ENCODE data around the gene UBXN2A.

UBXN2A gene

GRCh38 chr2:23953625-23954024 lies 13.4 kb downstream of the UBXN2A start:
- Histone ChIP-seq H3K9me3 (no peaks in the 10 kb centered on the region), H3K36me3 (replicated peaks) (peaks cover 6% of the 10 kb centered on the region; the same call in 1 of the 2 replicates), H3K4me1 (peaks cover 4% of the 10 kb centered on the region), H3K27me3 (ENCODE audit: low read depth) (no peaks in the 10 kb centered on the region), H3K4me3 (no peak overlapping the region)
- in situ Hi-C loops (cut with MboI; ENCODE audit: low sequenced_read_pairs): no loop called here
- DNase-seq (ENCODE audit: low spot score in 2 of 2): no peak

- in situ Hi-C loops (cut with MboI; ENCODE audit: low sequenced_read_pairs): no loop called here
- H3K4me1 ChIP-seq: peaks cover 4% of the 10 kb centered on the region
- DNase-seq (ENCODE audit: low spot score in 2 of 2): no peak
- peaks cover 9% of the 10 kb centered on the region; the same call in 1 of the 2 replicates for H3K36me3 ChIP-seq (replicated peaks)
- H3K27me3 ChIP-seq (ENCODE audit: low read depth): no peaks in the 10 kb centered on the region
- no peaks in the 10 kb centered on the region for H3K9me3 ChIP-seq
- H3K4me3 ChIP-seq: no peak overlapping the region
These were observed 14.2 kb downstream of the UBXN2A start for GRCh38 chr2:23954325-23955014.

GRCh38 chr2:23967846-23968245 lies 27.6 kb downstream of the UBXN2A start:
- in situ Hi-C loops (cut with MboI; ENCODE audit: low sequenced_read_pairs): no loop called here
- Histone ChIP-seq H3K4me1 (no peaks in the 10 kb centered on the region), H3K36me3 (replicated peaks) (peaks cover 9% of the 10 kb centered on the region), H3K27me3 (ENCODE audit: low read depth) (no peaks in the 10 kb centered on the region), H3K9me3 (no peaks in the 10 kb centered on the region), H3K4me3 (no peak overlapping the region)
- DNase-seq (ENCODE audit: low spot score in 2 of 2): no peak

- in situ Hi-C loops (cut with MboI; ENCODE audit: low sequenced_read_pairs): no loop called here
- Histone ChIP-seq H3K4me3 (no peak overlapping the region), H3K4me1 (peaks cover 6% of the 10 kb centered on the region), H3K9me3 (no peaks in the 10 kb centered on the region), H3K27me3 (ENCODE audit: low read depth) (no peaks in the 10 kb centered on the region), H3K36me3 (replicated peaks) (peaks cover 14% of the 10 kb centered on the region)
- DNase-seq (ENCODE audit: low spot score in 2 of 2): no peak
These were observed 36.6 kb downstream of the UBXN2A start for GRCh38 chr2:23976883-23977282.

- no peaks in the 10 kb centered on the region for H3K9me3 ChIP-seq
- H3K4me3 ChIP-seq: no peak overlapping the region
- peaks cover 12% of the 10 kb centered on the region for H3K4me1 ChIP-seq
- DNase-seq (ENCODE audit: low spot score in 2 of 2): no peak
- in situ Hi-C loops (cut with MboI; ENCODE audit: low sequenced_read_pairs): no loop called here
- H3K27me3 ChIP-seq (ENCODE audit: low read depth): no peaks in the 10 kb centered on the region
- H3K36me3 ChIP-seq (replicated peaks): peaks cover 17% of the 10 kb centered on the region
These were observed 48.1 kb downstream of the UBXN2A start for GRCh38 chr2:23988371-23988770.

GRCh38 chr2:23992931-23993330 lies 52.7 kb downstream of the UBXN2A start:
- no peaks in the 10 kb centered on the region for H3K27me3 ChIP-seq (ENCODE audit: low read depth)
- H3K4me3 ChIP-seq: no peak overlapping the region
- DNase-seq (ENCODE audit: low spot score in 2 of 2): peak in 1 of 2 experiments; percentile 94
- no peaks in the 10 kb centered on the region; the same call in 1 of the 2 replicates for H3K36me3 ChIP-seq (replicated peaks)
- in situ Hi-C loops (cut with MboI; ENCODE audit: low sequenced_read_pairs): no loop called here
- no peaks in the 10 kb centered on the region for H3K9me3 ChIP-seq
- peaks cover 21% of the 10 kb centered on the region for H3K4me1 ChIP-seq

GRCh38 chr2:23993736-23994269 lies 53.5 kb downstream of the UBXN2A start:
- no peak overlapping the region for H3K4me3 ChIP-seq
- H3K4me1 ChIP-seq: peaks cover 21% of the 10 kb centered on the region
- no peaks in the 10 kb centered on the region for H3K9me3 ChIP-seq
- H3K36me3 ChIP-seq (replicated peaks): no peaks in the 10 kb centered on the region; the same call in 1 of the 2 replicates
- H3K27me3 ChIP-seq (ENCODE audit: low read depth): no peaks in the 10 kb centered on the region
- DNase-seq (ENCODE audit: low spot score in 2 of 2): no peak
- in situ Hi-C loops (cut with MboI; ENCODE audit: low sequenced_read_pairs): no loop called here

- H3K27me3 ChIP-seq (ENCODE audit: low read depth): no peaks in the 10 kb centered on the region
- no peaks in the 10 kb centered on the region for H3K9me3 ChIP-seq
These were observed 54.3 kb downstream of the UBXN2A start for GRCh38 chr2:23994567-23994966.

GRCh38 chr2:24007693-24008092 lies 67.4 kb downstream of the UBXN2A start:
- Histone ChIP-seq H3K4me1 (peaks cover 8% of the 10 kb centered on the region), H3K36me3 (replicated peaks) (no peaks in the 10 kb centered on the region), H3K9me3 (no peaks in the 10 kb centered on the region), H3K4me3 (no peak overlapping the region), H3K27me3 (ENCODE audit: low read depth) (no peaks in the 10 kb centered on the region)
- in situ Hi-C loops (cut with MboI; ENCODE audit: low sequenced_read_pairs): no loop called here
- DNase-seq (ENCODE audit: low spot score in 2 of 2): no peak

More at GRCh38 chr2:23994567-23994966, 54.3 kb downstream of the UBXN2A start:
- DNase-seq (ENCODE audit: low spot score in 2 of 2): no peak
- no peak overlapping the region for H3K4me3 ChIP-seq
- peaks cover 21% of the 10 kb centered on the region for H3K4me1 ChIP-seq
- in situ Hi-C loops (cut with MboI; ENCODE audit: low sequenced_read_pairs): no loop called here
- H3K36me3 ChIP-seq (replicated peaks): no peaks in the 10 kb centered on the region; the same call in 1 of the 2 replicates

GRCh38 chr2:24008672-24009366 lies 68.6 kb downstream of the UBXN2A start:
- H3K4me3 ChIP-seq: no peak overlapping the region
- H3K4me1 ChIP-seq: no peaks in the 10 kb centered on the region; the same call in 1 of the 2 replicates
- no peaks in the 10 kb centered on the region for H3K9me3 ChIP-seq
- no peaks in the 10 kb centered on the region for H3K27me3 ChIP-seq (ENCODE audit: low read depth)
- no peak for DNase-seq (ENCODE audit: low spot score in 2 of 2)
- in situ Hi-C loops (cut with MboI; ENCODE audit: low sequenced_read_pairs): no loop called here
- H3K36me3 ChIP-seq (replicated peaks): no peaks in the 10 kb centered on the region

- DNase-seq (ENCODE audit: low spot score in 2 of 2): no peak
- in situ Hi-C loops (cut with MboI; ENCODE audit: low sequenced_read_pairs): no loop called here
- Histone ChIP-seq H3K4me1 (no peaks in the 10 kb centered on the region), H3K9me3 (no peaks in the 10 kb centered on the region), H3K4me3 (no peak overlapping the region), H3K36me3 (replicated peaks) (no peaks in the 10 kb centered on the region), H3K27me3 (ENCODE audit: low read depth) (no peaks in the 10 kb centered on the region)
These were observed 69.1 kb downstream of the UBXN2A start for GRCh38 chr2:24009367-24009679.

- in situ Hi-C loops (cut with MboI; ENCODE audit: low sequenced_read_pairs): no loop called here
- no peak for DNase-seq (ENCODE audit: low spot score in 2 of 2)
These were observed 69.6 kb downstream of the UBXN2A start, which contains the start of gene MFSD2B for GRCh38 chr2:24009680-24010476. Gene MFSD2B (plus strand): TSS chr2:24010085. CDS start chr2:24010097, 12 bp downstream.

GRCh38 chr2:24010477-24011249 lies 70.4 kb downstream of the UBXN2A start:
- H3K27me3 ChIP-seq (ENCODE audit: low read depth): no peaks in the 10 kb centered on the region
- in situ Hi-C loops (cut with MboI; ENCODE audit: low sequenced_read_pairs): no loop called here
- H3K4me3 ChIP-seq: no peak overlapping the region

More at GRCh38 chr2:24009680-24010476, 69.6 kb downstream of the UBXN2A start, which contains the start of gene MFSD2B:
- Histone ChIP-seq H3K27me3 (ENCODE audit: low read depth) (no peaks in the 10 kb centered on the region), H3K36me3 (replicated peaks) (no peaks in the 10 kb centered on the region), H3K9me3 (no peaks in the 10 kb centered on the region), H3K4me1 (no peaks in the 10 kb centered on the region), H3K4me3 (no peak within 1 kb of the TSS)

More at GRCh38 chr2:24010477-24011249, 70.4 kb downstream of the UBXN2A start:
- no peaks in the 10 kb centered on the region for H3K36me3 ChIP-seq (replicated peaks)
- DNase-seq (ENCODE audit: low spot score in 2 of 2): no peak
- H3K9me3 ChIP-seq: no peaks in the 10 kb centered on the region
- H3K4me1 ChIP-seq: no peaks in the 10 kb centered on the region

Data from HAP-1 (cell line).